ENCODE results near the gene C1QTNF6.

Gene C1QTNF6

DNA sequence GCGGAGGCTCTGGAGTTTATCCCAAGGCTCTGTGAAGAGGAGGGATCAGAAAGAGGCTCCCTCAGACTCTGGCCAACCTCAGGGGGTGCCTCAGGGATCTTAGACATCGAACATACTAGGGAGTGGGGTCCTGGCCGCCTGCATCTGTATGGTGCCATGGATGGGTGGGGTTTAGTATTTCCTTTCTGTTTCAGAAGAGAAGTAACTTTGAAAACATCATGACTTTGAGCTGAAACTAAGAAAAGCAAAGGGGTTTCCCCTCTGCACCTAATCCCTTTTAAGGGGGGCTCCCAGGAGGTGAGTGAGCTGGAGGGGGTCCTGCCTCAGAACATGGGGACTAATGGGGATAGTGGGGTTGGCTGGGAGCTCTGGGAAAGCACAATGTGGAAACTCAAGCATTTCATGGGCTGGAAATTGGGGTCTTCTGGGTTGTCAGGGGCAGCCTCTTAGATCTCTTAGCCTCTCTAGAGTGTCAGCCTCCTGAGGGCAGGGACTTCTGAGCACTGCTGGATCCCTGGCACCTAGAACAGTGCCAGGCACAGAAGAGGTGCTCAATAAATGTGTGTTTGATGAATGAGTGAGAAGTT lies 36.0 kb upstream of the C1QTNF6 start:
- DNase-seq = no peak

DNA sequence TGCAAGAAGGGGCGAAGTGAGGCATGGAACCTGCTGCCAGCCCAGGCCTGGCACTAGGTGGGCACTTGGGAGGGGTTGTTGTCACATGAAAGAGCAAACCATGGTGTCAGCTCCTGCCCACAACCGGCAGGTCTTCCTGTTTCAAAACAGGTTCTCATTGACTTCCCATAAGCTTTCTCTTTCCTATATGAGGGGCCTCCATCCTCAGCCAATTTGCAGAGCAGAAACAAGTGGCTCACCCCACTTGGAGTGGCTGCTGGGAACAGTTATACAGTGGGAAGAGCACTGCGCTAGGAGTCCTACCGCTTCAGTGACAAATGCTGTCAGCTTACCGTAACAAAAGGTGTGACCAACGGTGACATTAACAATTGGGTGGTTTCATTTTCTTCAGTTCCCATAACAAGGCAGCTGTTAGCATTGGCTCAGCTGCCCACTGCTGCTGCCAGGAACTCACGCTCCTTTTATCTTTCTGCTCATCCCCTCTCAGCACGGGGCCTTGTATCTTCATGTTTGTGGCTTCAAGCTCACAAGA lies 34.5 kb upstream of the C1QTNF6 start:
- no peak for DNase-seq

DNA sequence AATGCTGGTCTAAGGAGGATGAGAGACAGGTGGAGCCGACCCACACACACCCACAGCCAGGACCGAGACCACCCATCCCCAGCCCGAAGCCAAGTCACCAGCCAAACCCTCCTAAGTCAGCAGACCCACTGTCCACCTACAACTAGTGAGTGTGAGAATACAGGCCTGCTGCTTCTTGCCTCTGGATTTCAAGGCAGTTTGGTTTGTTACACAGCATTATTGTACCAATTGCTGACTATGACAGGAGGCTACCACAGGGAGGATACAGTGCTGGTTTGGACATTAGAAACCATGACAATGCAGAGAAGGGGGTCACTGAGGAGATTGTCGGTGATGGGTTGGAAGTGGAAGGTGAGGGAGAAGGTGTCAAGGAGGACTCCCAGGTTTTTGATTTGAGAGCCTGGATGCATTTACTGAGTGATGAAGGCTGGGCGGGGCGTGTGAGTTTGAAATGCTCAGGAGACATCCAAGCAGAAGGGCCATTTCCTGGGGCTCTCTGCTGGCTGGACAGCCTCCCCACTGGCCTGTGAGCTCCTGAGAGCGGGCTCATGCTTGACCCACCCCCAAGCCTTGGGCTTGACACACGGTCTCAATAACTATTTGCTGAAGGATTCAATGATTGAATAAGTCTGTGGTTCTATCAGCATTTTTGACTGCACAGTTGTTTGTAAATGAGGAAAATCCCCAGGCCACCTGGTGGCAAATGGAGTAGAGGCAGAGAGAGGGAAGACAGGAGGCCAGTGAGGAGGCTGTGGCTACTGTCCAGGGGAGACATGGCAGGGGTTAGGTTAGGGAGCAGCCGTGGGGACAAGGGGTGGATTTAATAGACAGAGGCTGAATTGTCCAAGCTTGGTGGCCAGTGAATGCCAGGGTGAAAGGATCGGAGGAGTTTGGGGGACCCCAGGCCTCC lies 33.6 kb upstream of the C1QTNF6 start:
- no peak for DNase-seq

DNA sequence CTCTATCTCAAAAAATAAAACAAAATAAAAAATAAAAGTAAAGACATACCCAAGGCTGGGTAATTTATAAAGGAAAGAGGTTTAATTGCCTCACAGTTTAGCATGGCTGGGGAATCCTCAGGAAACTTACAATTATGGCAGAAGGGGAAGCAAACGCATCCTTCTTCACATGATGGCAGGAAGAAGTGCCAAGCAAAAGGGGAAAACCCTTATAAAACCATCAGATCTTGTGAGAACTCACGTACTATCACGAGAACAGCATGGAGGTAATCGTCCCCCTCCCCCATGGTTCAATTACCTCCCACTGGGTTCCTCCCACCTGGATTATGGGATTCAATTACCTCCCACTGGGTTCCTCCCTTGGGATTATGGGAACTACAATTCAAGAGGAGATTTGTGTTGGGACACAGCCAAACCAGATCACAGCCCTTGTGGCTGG lies 32.5 kb upstream of the C1QTNF6 start:
- no peak for DNase-seq

DNA sequence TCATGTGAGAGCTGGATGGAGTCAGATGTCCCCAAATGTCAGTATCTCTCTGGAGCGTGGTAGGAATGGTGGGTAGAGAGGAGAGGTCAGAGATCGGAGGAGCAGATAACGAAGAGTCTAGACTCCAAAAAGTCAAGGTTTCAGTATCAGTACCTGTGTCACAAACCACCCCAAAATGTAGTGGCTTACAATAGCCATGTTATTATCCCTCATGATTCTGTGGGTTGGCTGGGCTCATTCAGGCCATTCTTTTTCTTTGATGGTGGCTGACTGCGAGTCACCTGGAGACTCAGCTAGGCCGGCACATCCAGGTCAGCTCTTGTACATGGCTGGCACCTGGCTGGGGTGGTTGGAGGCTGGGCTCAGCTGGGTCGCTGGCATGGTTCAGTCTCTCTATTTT lies 31.5 kb upstream of the C1QTNF6 start:
- DNase-seq = no peak

DNA sequence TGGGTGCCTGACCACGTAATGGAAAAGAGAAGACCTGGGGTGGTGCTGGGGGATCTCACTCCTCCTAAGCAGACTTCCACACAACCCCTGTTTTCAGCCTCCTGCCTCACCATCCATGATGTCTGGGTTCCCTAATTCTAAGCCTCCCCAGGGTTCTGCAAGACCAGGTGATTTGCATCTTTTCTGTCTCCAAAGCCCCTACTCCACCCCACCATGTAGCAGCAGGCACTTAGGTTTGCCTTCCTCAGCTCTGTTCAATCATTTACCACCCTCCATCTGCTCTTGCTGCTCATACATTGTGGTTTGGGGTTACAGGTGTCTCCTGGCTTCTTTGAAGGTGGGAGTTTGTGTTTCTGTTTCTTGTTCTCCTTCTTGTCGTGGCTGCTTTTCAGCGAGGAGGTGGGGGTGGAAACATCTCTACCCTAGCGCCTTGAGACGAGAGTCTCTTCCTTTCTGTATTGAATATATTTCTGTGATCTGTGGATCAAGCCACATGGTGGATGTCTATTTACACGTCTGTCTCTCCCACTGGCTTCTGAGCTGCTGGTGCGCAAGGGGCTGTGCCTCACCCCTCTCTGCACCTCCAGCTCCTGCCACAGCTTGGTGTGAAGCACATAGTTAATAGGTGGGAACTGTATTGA lies 30.8 kb upstream of the C1QTNF6 start:
- no peak for DNase-seq

DNA sequence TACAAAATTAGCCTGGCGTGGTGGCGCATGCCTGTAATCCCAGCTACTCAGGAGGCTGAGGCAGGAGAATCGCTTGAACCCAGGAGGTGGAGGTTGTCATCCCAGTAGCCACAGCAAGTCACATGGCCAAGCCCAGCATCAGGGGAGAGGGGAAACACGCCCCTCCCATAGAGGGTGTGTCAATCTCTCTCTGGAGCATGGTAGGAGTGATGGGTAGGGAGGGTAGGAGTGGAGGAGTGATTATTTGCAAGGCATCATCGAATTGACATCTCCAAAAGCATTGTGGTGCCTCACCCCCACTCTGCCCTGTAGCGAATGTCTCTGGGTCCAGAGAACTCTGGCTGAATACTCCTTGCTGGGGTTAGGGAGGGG lies 30.3 kb upstream of the C1QTNF6 start:
- no peak for DNase-seq

DNA sequence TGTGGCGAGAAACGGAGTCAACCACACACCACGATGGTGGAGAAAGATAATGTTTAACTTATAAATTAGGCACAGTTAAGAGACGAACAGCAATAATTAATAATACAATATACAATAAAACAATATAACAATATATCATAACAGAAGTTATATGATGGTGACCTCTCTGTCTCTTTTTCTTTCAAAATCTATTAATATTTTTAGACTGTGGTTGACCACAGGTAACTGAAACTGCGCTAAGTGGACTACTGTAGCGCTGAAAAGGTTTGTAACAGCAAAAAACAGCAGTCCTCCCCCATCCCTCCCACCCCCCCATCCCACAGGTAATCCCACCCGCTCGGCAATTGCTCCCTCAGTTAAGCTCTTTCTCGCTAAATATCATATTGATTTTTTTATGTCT lies 27.8 kb upstream of the C1QTNF6 start:
- DNase-seq = no peak

DNA sequence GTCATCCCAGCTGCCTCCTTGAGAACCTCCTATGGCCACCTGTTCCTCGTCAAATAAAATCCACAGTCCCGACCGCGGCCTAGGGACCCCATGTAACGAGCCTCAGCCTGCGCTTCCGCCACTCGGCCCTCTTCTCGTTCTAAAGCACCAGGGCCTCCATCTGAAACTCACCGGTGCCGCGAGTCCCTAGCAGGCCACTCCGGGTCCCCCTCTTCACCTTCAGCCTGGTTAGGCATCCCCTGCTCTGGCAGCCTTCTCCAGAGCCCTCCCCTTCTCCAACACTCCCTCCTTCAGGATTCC lies 26.6 kb upstream of the C1QTNF6 start:
- no peak for DNase-seq

DNA sequence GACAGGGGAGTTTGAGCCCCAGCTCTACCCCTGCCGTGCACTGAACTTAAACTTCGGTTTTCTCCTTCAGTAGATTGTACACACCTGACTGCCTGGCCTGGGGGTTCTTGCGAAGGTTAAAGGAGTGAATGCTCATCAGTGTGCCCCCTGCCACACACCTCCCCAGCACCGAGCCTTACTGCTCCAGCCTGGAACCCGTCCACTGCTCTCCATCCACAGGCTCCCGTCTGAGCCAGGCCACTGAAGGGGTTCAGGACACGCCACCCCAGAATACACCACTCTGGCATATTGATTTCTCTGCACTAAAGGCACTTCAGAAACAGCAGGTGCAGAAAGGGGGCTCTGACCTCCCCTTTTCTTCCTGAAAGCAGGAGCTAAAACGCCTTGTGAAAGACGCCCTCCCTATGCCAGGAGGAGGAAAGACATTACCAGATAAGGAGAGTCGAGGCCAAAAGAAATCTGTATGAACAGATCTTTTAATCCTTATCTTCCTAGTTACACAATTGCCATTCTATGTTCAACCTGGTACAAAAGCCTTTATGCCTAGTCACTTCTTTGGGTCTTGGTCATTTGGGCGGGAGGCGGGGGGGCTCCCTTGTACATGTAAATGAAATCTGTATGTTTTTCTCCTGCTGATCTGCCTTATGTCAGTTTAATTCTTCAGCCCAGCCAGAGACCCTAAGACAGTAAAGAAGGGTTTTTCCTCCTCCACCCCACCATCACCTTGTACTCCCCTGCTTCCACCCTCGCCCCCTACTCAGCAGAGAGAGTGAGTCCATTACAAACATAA lies 26.1 kb upstream of the C1QTNF6 start:
- no peak for DNase-seq

DNA sequence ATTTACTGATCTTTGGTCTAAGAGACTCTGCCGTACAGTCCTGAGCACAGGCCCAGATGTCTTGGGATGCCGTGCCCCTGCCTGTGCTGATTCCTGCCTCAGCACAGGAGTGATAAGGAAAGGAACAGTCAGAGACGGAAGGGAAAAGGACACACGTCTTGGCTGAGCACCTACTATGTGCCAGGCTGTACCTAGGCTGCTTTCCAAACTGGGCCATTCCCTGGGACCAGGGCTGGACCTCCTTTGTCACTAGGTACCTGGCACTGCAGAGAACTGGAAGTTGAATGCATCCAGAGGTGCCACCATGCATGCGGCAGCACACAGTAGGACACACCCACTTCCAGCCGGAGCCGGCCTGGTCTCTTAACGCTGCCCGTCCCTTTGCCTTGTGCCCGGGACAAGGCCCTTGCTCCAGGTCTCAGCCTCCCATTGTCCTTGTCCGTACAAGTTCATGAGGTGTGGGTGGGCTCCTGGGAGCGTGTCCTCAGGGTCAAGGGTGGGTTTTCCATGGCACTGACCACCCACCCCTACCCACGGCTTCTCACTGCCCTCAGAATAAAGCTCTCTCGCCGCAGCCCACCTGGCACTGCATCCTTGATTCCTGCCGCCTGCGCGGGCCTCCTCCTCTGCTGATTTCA lies 25.3 kb upstream of the C1QTNF6 start:
- no peak for DNase-seq

DNA sequence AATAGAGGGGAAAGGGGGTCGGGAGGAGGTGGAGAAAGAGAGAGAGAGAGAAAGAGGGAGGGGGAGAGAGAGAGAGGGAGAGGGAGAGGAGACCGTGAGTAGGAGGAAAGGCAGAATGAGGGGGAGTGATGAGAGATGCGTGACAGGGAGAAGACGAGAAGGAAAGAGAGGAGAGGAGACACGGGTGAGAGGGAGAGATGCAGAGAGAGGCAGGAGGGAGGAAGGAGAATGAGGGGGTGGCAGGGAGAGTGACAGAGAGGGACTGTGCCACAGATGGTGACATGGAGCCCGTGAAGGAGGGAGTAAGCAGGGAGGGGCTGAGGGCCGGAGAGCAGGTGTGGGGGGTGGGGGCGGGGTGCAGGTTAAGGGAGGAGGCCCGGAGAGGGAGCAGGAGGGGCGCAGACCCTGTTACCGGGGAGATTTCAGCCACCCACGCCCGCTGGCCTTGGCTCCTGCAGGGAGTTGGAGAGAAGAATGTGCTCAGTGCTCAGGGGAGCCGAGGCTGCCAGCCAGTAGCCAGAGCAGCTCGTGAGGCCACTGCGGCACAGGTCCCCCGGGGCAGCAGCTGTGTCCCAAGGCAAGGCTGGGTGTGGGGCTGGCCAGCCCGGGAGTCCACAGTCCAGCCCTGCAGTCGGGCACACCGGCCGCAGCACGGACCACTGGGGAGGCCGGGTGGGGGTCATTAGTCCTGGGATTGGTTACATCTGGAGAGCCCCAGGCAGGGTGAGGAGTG lies 24.3 kb upstream of the C1QTNF6 start, which contains the start of gene SSTR3:
Gene SSTR3, minus strand, starts transcription at position 304 of the 733 bp plus-strand sequence. CDS start 4,674 bp downstream, outside the sequence.
- peak; percentile 43 for DNase-seq

DNA sequence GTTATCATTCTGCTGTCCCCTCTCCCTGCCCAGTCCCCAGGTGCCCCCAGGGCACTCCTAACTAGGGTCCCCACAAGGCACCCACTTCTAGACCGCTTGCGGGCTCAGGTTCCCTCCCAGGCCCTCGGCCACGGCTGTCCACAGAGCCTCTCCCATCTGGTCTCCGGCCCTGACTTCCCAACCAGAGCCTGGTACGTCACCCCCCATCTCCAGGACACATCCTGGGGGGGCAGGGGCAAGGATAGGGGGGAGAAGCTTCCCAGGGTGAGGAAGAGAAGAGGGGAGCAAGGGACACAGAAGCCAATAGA lies 23.8 kb upstream of the C1QTNF6 start:
- no peak for DNase-seq

DNA sequence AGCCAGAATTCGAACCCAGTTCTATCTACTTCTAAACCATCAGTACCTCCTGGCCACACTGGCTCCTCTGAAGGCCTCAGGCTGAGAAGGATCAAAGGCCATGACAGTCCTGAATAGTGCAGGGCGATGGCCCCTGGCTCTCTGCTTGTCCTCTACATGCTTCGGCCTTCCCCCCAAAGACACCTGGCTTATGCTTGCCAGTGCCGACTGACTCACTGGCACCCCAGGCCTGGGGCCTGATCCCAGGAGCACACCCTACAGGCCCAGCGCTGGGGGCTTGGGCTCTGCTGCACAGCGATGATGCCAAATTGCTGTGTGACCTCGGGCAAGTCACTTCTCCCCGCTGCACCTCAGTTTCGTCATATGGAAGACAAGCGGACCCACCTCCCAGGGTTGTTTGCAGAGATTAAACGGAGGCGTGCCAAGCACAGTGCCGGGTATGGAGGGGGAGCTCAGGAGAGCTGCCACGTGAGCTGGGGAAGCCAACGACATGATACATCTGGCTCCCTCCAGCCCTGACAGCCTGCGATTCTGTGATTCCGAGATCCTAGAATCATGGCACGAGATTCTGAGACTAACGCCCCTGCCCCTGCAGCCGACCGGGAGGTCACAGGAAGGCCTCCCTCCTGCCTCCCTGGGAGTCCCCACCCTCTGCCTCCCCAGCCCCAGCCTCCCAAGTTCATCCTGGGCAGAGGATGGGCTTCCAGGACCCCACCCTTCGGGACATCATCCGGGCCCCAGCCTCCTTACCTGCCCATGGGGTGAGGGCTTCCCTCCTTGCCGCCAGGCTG lies 23.2 kb upstream of the C1QTNF6 start:
- DNase-seq = no peak

DNA sequence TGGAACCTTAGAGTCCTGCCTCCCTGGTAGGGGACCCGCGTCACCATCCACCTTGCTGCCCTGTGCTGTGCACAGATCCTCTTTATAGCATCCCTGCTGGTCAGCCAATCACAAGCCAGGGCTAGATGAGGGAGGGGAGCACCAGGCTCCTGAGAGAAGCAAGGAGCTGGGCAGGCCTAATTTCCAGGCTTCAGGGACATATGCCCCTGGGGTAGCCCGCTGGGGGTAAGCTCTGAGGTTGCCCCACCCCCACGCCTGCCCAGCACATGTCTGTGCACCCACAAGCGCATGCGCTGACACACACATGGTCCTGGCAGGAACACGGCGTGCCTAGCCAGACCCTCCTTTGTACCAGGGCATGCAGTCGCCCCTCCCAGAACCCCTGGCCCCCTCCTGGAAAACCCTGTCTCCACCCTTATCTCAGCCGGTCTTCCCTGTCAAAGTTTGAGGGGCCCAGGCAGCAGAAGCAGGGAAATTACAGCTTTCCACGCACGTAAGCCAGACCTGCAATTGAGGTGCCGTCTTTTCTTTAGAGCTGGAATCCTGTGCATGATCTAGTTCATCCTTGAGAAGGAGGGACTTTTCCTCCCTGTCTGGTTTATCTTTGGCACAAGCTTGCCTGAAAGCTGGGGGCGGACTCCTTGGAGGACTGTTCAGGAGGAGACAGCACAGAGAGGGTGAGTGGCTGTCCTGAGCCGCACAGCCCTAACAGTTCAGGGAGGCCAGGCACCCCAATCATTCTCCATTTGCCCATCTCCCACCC lies 22.2 kb upstream of the C1QTNF6 start:
- no peak for DNase-seq

DNA sequence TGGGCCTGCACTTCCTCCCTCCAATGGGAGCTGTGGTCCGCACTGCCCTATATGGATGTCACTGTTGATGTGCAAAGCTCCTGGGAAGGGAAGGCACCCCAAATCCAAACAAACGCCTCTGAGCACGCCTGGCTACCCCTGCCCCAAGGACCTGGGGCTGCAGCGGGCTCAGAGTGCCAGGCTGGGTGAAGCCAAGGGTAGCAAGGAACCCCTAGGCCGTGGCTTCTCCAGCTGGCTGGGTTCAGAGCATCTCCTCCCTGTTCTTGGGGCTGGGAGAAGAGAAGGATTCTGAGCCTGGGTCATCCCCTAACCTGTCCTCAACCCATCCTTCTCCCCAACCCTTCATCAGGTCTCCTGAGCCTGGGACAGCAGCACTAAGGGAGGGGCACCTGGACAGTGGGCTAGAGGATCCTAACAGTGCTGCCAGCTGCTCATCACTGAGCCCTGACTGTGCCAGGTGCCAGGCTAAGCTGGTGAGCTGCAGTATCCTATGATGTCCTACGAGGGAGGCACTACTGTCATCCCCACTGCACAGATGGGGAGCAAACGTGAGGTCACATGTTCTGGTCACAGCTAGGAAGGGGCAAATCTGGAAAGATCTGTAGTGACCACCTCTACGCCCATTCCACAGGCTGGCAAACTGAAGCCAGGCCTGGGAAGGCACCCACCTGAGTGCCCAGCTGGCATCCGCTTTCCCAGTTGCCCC lies 21.2 kb upstream of the C1QTNF6 start:
- no peak for DNase-seq

DNA sequence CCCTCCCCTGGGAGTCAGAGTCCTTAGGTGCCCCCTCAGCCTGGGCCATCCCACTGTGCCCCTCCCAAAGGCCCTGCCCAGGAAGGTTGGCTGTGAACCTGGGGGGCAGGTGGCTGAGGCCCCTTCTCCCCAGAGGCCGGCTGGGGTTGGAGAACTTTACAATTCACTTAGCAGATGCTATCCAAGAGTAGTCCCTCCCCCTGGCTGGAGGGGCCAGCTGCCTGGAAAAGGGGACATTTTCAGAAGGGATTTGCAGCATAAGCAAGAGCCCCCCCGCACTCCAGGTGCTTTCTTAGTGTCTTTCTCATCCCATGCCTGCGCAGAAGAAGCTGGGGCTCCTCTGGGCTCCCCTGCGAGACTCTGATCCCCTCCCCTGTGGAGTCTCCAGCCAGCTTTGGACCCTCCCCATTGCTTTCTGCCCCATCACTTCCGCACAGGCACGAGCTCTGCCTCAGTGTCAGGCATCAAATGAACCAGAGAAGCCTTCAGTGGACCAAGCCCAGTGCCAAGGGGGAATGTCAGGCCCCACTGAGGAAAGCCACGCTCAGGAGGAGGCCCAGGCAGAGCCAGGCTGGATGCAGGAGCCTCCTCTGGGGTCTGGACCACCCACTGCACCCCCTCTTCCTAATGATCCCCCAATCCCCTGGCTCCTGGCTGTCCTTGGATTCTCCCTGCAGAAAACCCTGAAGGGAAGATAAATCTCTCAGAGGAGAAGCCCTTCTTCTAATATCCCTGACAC lies 20.5 kb upstream of the C1QTNF6 start:
- no peak for DNase-seq

DNA sequence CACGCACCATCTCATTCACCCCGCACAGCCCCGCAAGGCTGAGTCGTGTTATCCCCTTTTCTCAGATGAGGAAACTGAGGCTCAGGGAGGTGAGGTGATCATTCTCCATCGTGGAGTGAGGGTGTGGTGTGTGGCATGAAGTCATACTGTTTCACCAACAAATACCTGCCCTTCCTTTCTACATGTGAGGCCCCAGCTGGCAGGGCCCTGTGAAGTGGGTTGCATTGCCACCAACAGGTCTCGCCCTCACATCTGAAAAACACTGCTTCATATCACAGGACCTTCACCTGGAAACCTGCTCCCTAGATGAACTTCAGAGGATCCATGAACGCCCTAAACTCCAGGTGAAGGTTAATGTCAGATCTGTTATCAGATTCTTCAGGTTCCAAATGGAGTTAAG lies 19.9 kb upstream of the C1QTNF6 start:
- DNase-seq = no peak

Measured in NCI-H524 treated with DMSO at 0.1 percent for 48 hours (cell line).